Panc1 (cell line): ENCODE measurements around the gene PEX10. TPM values are rescaled to one million over a fixed set of nuclear protein-coding genes. Genes with fewer than 3 reads are reported as not detected.

Experiments
- ATAC-seq: fragments of 200-7000 bp; cut with Tn5 transposase; 2 replicates; pipeline ENCODE4 v1.9.1; 2020; ENCODE audit warnings: mild to moderate bottlenecking, moderate library complexity
- BruUV-seq: library from RNA; stranded (reverse); fragments of 400-500 nt; replicated peaks from 2 replicates; lab custom pipeline; 2021; lab: Mats Ljungman, UMichigan
- CTCF ChIA-PET: fragments of 300-600 bp; sonication (Branson Sonifier 250); formaldehyde crosslinking; loops from one replicate; lab custom pipeline; 2022; ENCODE audit warnings: antibody characterized with exemption; lab: Charles Lee
- POLR2A ChIA-PET: fragments of 300-600 bp; sonication (Branson Sonifier 250); formaldehyde crosslinking; loops from one replicate; lab custom pipeline; 2022; ENCODE audit warnings: antibody characterized with exemption; lab: Charles Lee
- DNase-seq: peaks from one replicate; pipeline ENCODE4 v3.0.0-alpha.2; 2010; ENCODE audit warnings: low read depth, low spot score
- H3K27ac ChIP-seq: 2 replicates; pipeline ENCODE4 v1.5.1; 2011; ENCODE audit warnings: mild to moderate bottlenecking, low read length, inconsistent platforms
- H3K27me3 ChIP-seq: fragments of 200-500 bp; sonication (Bioruptor generic); 2 replicates; pipeline ENCODE4 v1.6.0; 2014; ENCODE audit warnings: low read length, inconsistent platforms; ENCODE audit not compliant: control insufficient read depth, insufficient read depth
- H3K36me3 ChIP-seq: fragments of 200-500 bp; sonication (Bioruptor generic); 2 replicates; pipeline ENCODE4 v1.5.1; 2014; ENCODE audit warnings: inconsistent platforms, mild to moderate bottlenecking, low read length, moderate library complexity; ENCODE audit not compliant: control insufficient read depth, insufficient read depth
- H3K4me1 ChIP-seq: 2 replicates; pipeline ENCODE4 v1.5.1; 2011; ENCODE audit warnings: inconsistent platforms, mild to moderate bottlenecking, low read length, moderate library complexity; ENCODE audit not compliant: control insufficient read depth, insufficient read depth
- H3K4me3 ChIP-seq, 2 experiments: 2 replicates each; pipeline ENCODE4 v1.5.1; 2011 to 2012; ENCODE audit warnings: low read depth in 2 of 2, low read length in 2 of 2, mild to moderate bottlenecking in 2 of 2, inconsistent platforms in 1 of 2, moderate library complexity in 1 of 2
- H3K9me3 ChIP-seq: fragments of 200-500 bp; sonication (Bioruptor generic); 2 replicates; pipeline ENCODE4 v1.5.1; 2014; ENCODE audit warnings: low read depth, mild to moderate bottlenecking, inconsistent platforms, low read length, moderate library complexity; ENCODE audit not compliant: control insufficient read depth, insufficient read depth
- CTCF ChIP-seq: fragments of 450-650 bp; IDR thresholded peaks from 2 replicates; pipeline ENCODE4 v1.5.1; 2017; ENCODE audit warnings: mild to moderate bottlenecking
- POLR2AphosphoS5 ChIP-seq: IDR thresholded peaks from 2 replicates; pipeline ENCODE4 v1.6.1; 2012; ENCODE audit warnings: mild to moderate bottlenecking, low read depth, low read length, moderate library complexity
- REST ChIP-seq, 2 experiments: IDR thresholded peaks; 2 replicates each; pipeline ENCODE4 v1.6.1; 2011 to 2012; ENCODE audit warnings: low read depth in 2 of 2, control low read depth in 1 of 2, low read length in 1 of 2, mild to moderate bottlenecking in 1 of 2, moderate library complexity in 1 of 2; ENCODE audit not compliant: insufficient read depth in 1 of 2
- SIN3A ChIP-seq: IDR thresholded peaks from 2 replicates; pipeline ENCODE4 v1.6.1; 2012; ENCODE audit warnings: low read depth, mild to moderate bottlenecking, low read length, moderate library complexity, borderline replicate concordance; ENCODE audit not compliant: insufficient read depth
- TCF7L2 ChIP-seq: IDR thresholded peaks from 2 replicates; pipeline ENCODE4 v1.6.1; 2011; ENCODE audit warnings: mild to moderate bottlenecking, low read depth, low read length, inconsistent platforms
- in situ Hi-C: cut with HindIII; loops from 2 replicates; pipeline ENCODE4 v1.10.0; 2016; ENCODE audit warnings: low sequenced_read_pairs, low pct_unique_long_range_greater_than_20kb
- intact Hi-C: fragments of 100-400 bp; cut with micrococcal nuclease; formaldehyde crosslinking; loops from one replicate; pipeline ENCODE4 v1.10.0; 2022; ENCODE audit not compliant: unreplicated experiment
- total RNA-seq: library from RNA; stranded (reverse); gene quantifications from one replicate; pipeline ENCODE4 v1.2.1, GENCODE V29; 2021; ENCODE audit not compliant: unreplicated experiment

The PEX10 gene
- total RNA-seq, 1 experiment from 2014 or later: 49.8 TPM

- Histone ChIP-seq H3K27ac (no peak overlapping the region), H3K4me1 (peaks cover 21% of the 10 kb centered on the region), H3K36me3 (no peaks in the 10 kb centered on the region), H3K4me3 (no peak overlapping the region), H3K9me3 (no peaks in the 10 kb centered on the region; the same call in 1 of the 2 replicates), H3K27me3 (no peaks in the 10 kb centered on the region)
- in situ Hi-C loops: no loop called here
- ChIA-PET POLR2A (no interaction called here), CTCF (interaction anchor here (1.5 kb wide), 1 partner anchor 10 kb away, joined by 4 read pairs; no protein-coding TSS in a partner anchor)
- TF ChIP-seq POLR2AphosphoS5: no peak
- no peak for TF ChIP-seq TCF7L2
- TF ChIP-seq CTCF: no peak
- no peak for TF ChIP-seq SIN3A
- no peak for TF ChIP-seq REST (IDR thresholded peaks at IDR 0.05; ENCODE audit: insufficient read depth in 1 of 2, low read depth in 2 of 2, low read length in 1 of 2)
- intact Hi-C loops: loop anchor here (10.0 kb wide), 1 partner anchor 55 kb away; the partner anchor contains the start of gene PLCH2
- no peak for ATAC-seq
- BruUV-seq: no TSS peak
- DNase-seq: no peak
Observed at GRCh38 chr1:2419416-2419815, 7.1 kb upstream of the PEX10 start.

GRCh38 chr1:2418791-2419320, 6.5 kb upstream of the PEX10 start:
- H3K27ac ChIP-seq: no peak overlapping the region
- in situ Hi-C loops (no loop called here), intact Hi-C loops (loop anchor here (10.0 kb wide), 1 partner anchor 56 kb away; the partner anchor contains the start of gene PLCH2)
- ChIA-PET CTCF (interaction anchor here (1.5 kb wide), 1 partner anchor 11 kb away, joined by 4 read pairs; no protein-coding TSS in a partner anchor), POLR2A (no interaction called here)
- H3K27me3 ChIP-seq: no peaks in the 10 kb centered on the region
- TF ChIP-seq REST (IDR thresholded peaks at IDR 0.05; ENCODE audit: insufficient read depth in 1 of 2, low read depth in 2 of 2, low read length in 1 of 2) (no peak), SIN3A (no peak), TCF7L2 (no peak), POLR2AphosphoS5 (no peak), CTCF (no peak)
- H3K4me3 ChIP-seq: no peak overlapping the region
- no peaks in the 10 kb centered on the region; the same call in 1 of the 2 replicates for H3K9me3 ChIP-seq
- no TSS peak for BruUV-seq
- H3K36me3 ChIP-seq: no peaks in the 10 kb centered on the region
- DNase-seq (no peak), ATAC-seq (no peak)
- H3K4me1 ChIP-seq: peaks cover 26% of the 10 kb centered on the region
